Erythroblast (primary cell): ENCODE data around the gene NFIA.

ENCODE experiments used
- GATA1 ChIP-seq: IDR thresholded peaks from 2 replicates; pipeline ENCODE4 v1.6.1; 2011; ENCODE audit warnings: low read depth, mild to moderate bottlenecking, control low read depth, low read length, moderate library complexity
- POLR2A ChIP-seq: IDR thresholded peaks from 2 replicates; pipeline ENCODE4 v1.6.1; 2011; ENCODE audit warnings: mild to moderate bottlenecking, low read length

- TF ChIP-seq POLR2A: no peak
- TF ChIP-seq GATA1: no peak
Observed at GRCh38 chr1:61125263-61125662, 42.9 kb downstream of the NFIA start.
